ENCODE data around the gene LRRC14B. TPM values are rescaled to one million over a fixed set of nuclear protein-coding genes. Genes with fewer than 3 reads are reported as not detected.

LRRC14B gene
- total RNA-seq, 1 donor from 2014 or later = not detected

DNA sequence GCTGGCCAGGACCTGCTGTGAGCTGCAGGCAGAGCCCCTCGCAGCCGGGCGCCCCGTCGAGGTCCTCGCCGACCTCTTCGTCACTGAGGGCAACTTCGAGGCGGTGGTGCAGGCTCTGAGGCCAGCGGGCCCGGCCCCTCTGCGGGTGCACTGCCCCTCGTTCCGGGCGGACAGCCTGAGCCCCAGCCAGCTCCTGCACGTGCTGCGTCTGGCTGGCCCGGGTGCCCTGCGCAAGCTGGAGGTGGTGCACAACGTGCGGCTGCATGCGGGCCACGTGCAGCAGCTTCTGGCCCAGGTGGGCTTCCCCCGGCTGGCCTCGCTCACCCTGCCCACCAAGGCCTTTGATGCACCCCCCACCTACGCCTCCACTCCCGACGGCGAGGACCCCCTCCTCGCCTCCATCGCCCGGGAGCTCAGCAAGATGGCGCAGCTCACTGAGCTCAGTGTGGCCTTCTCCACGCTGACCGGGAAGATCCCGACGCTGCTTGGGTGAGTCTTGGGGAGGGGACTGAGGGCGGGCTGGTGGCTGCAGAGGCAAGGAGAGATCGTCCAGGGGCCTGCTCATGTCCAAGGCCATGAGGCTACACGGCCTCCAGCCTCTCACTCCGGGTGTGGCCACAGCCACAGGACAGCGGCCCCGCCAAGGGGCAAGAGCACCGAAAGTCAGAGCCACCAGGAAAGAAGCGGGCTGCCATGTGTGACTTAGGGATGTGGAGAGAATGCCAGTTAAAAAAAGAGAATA is 825 bp downstream of the LRRC14B start:
- DNase-seq (ENCODE audit: low read depth) = no peak

DNA sequence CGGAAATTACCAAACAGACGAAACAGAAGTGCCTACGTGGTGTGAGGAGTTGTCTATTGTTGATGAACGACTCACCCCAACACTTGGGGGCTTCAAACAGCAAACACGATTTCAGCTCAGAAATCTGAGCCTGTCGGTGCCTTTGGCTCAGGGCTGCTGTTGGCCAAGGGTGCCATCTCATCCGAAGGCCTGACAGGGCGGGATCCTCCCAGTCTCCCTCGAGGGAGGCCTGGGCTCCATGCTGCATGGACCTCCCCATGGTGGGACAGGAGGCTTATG is 1.3 kb downstream of the LRRC14B start:
- DNase-seq (ENCODE audit: low read depth) = no peak

DNA sequence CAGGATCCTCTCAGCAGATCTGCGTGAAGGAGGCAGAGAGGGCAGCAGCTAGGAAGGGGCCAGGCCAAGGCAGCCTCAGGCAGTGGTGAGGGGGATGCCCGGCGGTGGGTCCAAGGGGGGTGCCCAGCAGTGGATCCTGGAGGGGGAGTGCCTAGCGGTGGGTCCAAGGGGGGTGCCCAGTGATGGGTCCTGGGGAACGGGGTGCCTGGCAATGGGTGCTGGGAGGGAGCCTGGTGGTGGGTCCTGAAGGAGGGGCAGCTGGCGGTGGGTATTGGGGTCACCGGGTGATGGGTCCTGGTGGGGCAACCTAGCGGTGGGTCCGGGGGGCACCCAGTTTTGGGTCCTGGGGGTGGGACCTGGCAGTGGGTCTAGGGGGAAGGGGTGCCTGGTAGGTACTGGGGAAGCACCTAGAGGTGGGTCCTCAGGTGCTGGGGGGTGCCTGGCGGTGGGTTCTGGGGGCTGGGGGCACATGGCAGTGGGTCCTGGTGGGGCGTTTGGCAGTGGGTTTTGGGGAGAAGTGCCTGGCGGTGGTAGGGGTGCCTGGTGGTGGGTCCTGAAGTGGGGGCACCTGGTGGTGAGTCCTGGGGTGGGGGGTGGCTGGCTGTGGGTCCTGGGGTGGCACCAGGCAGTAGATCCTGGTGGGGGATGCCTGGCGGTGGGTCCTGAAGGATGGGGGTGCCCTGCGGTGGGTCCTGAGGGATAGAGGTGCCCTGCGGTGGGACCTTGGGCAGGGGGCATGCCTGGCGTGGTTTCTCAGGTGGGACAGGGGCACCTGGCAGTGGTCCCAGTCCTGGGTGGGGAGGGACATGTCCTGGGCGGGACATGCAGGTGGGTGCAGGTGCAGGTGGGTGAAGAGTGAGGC is 1.9 kb downstream of the LRRC14B start:
- no peak for DNase-seq (ENCODE audit: low read depth)

DNA sequence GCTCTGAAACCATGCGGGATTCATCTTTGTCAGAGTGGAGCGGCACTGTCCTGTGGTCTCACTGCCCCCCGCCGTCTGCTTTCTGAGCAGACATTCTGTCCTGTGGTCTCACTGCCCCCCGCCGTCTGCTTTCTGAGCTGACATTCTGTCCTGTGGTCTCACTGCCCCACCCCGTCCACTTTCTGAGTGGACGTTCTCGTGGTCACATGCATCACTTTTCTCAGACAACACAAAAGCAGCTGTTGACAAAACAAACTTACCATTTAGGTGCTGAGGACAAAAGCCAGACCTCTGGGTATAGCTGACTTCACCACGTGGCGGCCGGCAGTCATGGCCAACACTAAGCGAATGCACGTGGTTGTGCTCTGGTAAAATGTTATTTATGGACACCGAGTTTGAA is 2.8 kb downstream of the LRRC14B start:
- no peak for DNase-seq (ENCODE audit: low read depth)

DNA sequence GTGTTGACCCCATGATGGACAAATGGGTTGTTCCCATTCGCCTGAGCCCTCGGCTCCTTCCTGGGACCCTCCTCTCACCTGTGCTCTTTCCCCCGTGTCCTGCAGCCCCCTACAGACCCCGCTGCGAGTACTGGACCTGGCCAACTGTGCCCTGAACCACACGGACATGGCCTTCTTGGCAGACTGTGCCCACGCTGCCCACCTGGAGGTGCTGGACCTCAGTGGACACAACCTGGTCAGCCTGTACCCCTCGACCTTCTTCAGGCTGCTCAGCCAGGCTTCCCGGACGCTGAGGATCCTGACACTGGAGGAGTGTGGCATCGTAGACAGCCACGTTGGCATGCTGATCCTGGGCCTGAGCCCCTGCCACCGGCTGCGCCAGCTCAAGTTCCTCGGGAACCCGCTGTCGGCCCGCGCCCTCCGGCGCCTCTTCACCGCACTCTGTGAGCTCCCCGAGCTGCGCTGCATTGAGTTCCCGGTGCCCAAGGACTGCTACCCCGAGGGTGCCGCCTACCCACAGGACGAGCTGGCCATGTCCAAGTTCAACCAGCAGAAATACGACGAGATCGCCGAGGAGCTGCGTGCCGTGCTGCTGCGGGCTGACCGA is 3.4 kb downstream of the LRRC14B start:
- no peak for DNase-seq (ENCODE audit: low read depth)

DNA sequence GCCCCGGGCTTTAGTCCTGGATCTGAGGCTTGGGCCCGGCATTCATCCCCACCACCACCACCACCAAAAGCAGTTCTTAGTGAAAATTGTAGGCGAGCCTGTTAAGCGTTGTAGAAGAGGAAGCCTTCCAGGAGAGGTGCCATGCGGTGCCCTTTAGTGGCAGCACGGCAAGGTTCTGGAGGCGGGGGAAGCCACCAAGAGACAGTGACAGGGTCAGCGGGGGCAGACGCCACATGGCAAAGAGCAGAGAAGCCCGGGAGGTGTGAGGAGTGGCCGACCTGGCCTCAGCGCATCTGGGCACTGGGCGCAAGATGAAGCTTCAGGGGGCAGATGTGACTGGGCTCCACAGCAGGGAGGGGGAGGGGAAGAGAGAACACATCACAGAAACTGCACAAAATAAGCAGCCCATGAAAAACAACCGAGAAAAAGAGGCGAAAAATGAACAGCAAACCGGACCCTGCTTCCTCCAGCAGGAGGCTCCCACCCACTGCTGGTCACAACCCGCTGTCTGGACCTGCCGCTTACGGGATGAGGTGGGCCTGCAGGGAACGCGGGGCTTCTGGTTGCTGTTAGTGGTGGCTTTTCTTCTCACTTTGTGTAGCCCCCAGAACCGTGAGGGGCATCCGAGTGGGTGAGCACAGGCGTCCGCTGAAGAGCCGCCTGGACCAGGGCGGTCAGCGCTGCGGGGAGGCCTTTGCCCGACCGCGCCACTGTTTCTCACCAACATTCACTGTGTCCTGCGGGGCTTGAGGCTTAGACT is 4.3 kb downstream of the LRRC14B start:
- DNase-seq (ENCODE audit: low read depth) = no peak

DNA sequence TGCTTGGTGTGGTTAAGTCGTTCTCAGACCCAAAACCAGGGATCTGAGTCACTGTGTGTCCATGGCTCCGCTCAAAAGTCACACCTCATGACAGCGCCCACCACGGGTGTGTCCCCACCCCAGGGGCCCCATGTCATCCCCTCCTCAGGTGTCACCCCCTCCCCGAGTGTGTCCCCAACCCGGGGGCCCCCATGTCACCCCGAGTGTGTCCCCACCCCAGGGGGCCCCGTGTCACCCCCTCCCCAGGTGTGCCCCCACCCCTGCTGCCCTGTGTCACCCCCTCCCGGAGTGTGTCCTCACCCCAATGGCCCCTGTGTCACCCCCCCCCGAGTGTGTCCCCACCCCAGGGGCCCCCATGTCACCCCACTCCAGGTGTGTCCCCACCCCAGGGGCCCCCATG is 5.1 kb downstream of the LRRC14B start:
- no peak for DNase-seq (ENCODE audit: low read depth)

DNA sequence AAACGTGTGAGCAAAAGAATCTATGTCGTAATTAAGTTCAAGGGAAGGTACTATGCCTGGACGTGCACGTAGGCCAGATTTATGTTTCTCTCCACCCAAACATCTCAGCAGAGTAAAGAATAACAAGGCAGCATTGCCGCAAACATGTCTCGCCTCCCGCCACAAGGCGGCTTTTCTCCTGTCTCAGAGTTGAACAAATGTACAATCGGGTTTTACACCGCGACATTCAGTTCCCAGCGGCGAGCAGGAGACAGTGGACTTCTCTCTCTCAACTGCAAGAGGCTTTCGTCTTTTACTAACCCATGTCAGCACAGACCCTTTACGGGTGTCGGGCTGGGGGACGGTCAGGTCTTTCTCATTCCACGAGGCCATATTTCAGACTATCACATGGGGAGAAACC is 5.7 kb downstream of the LRRC14B start:
- peak; percentile 32 for DNase-seq (ENCODE audit: low read depth)

DNA sequence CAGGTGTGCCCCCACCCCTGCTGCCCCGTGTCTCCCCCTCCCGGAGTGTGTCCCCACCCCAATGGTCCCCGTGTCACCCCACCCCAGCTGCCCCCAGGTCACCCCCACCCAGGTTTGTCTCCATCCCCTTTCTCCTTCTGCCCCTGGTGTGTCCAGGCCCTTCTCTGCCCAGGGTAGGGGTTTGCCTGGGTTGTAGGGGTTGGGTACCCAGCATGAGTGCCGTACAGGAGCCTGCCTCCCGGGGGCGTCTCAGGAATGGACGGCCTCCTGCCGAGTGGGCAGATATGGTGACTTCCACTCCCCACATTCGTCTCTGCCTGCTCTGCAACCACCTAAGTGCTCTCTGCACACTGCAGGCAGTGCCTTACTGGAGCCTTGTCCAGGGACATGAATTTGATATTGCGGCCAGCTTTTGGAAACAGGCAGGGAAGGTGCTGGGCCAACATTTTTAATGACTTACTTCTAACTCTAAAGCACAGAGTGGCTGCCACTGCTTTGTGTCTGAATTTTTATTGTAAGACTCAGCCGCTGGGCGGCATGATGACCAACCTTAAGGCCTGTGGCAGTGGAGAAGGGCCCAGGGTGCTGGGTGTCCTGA is 6.7 kb downstream of the LRRC14B start:
- DNase-seq (ENCODE audit: low read depth) = no peak

DNA sequence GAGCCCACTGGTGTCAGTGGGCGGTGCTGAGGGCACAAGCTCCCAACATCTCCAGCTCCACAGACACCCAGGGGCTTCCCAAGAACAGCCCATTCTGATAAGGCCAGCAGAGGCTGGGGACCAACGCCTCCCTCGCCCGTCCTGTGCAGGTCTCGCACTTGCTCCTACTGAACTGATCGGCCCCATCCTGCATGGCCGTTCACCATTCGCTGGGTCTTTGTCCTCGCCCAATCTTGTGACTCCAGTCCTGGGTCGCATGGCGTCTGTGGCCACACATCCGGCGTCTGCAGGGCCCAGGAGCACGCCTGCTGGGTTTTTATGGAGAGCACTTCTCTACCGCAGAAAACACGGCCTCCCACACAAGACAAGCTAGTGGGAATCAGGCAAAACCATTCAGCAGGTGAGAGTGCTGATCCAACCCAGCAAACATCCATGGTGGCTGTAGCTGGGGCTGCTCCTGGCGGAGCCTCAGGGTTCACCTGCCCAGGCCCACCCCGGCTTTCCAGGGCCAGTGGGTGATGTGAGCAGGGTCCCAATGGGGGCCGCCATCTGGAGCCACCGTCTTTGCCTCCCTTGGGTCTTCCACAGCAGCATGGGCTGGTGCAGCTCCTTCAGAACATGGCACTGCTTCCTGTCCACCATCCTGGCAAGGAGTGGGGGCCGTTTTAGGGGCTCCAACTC is 7.4 kb downstream of the LRRC14B start:
- no peak for DNase-seq (ENCODE audit: low read depth)

DNA sequence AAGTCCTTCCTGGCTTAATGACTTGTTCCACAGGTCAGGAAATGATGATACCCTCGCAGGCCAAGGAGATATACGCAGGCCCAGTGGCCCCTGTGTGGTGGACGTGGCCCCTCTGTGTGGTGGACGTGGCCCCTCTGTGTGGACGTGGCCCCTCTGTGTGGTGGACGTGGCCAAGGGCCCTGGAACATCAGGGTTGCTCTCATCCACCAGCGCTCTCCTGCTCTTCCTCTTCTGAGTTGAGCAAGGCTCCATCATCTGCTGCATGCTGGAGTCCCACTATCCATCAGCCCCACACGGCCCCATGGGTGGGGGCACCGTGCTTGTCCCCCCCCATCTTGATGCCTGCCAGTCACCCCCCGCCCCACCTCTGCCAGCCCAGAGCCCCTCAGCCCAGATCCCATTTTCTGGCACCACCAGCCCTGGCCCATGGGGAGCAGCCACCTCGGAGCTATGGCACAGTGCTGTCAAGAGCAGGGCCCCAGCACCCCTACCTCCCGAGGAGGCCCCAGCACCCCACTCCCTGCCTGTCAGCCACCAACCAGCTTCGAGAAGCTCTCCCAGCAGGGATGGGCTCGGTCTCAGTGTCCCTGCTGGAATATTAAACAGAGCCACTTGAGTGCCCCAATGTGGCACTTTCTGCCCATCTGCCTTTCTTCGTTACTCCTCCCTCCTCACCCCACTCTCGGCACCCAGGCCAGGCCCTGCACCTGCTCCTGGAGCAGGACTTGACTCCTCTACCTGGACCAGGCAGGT is 8.1 kb downstream of the LRRC14B start:
- no peak for DNase-seq (ENCODE audit: low read depth)

DNA sequence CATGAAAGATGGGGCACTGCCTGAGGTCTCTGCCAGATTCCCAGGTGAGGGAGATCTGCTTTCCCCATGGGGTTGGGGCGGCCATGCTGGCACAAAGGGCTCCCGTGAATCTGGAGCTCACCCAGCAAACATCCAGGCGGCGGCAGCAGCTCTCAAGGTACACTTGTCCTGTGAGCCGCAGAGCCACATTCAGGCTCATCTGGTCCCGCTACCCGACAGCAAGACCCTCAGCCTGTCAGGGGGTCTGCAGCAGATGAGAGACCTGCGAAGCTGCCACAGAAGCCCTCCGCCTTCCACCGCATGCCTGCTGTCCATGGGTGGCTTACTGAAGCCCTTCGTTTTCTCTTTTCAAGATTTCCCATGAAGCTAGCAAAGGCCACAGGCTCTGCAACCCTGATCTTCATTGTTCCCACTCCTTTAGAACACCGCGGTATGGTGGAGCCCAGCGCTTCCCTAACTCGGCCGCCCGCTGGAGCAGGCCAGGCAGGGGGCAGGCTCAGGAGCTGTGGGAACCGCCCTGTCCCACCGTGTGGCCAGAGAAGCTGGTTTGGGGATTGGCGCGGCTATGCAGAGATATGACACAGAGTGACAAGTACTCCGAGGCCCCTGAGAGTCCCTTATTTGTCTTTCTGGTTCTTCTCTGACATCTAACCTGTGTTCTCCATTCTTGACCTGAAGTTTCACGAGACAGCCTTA is 8.8 kb downstream of the LRRC14B start:
- no peak for DNase-seq (ENCODE audit: low read depth)

DNA sequence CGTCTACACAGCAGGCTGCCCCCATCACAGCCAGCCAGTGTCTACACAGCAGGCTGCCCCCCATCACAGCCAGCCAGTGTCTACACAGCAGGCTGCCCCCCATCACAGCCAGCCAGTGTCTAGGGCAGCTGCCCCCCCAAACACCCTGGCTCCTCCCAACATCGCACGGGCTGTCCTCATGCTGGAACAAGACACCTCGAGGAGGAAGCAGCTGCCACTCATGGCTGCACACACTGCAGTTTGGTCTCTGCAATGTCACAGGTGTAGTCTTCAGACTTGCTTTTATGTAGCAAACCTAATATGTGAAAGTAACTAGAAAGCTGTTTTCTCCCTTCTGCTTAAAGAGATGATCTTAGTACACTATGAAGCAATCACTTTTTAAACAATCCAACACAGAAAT is 9.7 kb downstream of the LRRC14B start:
- DNase-seq (ENCODE audit: low read depth) = no peak

DNA sequence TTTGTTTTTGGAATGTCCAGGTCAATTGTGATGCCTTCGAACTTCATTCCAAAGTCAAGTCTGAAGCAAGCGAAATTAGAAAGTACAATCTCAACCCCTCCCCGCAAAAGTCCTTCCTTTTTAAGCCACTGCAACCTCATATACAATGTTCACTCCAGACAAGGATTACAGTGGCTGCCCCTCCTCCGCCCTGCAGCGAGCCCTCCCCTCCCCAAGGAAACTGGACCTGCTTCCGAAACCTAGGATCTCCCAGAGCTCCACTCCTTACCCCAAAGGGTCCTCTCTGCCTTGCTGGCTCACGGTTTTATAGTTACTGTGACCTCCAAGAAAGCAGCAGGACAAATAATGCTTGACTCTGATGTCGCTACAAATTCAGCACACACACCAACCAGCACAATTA is 10.4 kb downstream of the LRRC14B start:
- DNase-seq (ENCODE audit: low read depth) = no peak

DNA sequence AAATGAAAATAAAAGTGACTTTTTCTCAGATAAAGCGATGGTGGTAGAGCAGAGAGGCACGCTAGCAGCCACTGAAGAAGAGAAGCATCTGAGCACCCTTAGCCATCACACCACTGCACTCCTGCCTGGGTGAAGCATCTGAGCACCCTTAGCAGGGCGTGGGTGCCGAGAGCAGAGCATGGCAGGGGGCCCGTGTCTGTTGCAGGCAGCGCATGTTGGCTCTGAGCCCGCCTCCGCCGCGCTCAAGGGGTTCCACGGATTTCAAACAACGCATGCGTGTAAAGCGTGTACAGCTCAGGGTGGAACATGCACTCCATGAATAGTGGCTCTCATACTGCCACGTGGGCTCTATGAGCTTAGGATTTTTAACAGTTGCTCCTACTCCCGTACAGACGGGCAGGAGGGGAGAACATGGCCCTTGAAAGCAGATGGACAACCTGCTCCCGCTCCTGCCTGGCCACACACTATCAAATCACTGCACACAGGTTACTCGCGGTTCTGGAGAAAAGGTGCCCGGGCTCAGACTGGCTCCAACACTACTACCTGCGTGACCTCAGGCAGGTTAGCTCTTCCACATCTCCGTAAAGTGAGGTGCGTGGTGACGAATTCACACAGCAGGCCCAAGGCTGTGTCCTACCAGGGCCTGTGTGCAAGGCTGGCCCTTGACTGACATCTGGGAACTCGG is 12.1 kb downstream of the LRRC14B start:
- no peak for DNase-seq (ENCODE audit: low read depth)

DNA sequence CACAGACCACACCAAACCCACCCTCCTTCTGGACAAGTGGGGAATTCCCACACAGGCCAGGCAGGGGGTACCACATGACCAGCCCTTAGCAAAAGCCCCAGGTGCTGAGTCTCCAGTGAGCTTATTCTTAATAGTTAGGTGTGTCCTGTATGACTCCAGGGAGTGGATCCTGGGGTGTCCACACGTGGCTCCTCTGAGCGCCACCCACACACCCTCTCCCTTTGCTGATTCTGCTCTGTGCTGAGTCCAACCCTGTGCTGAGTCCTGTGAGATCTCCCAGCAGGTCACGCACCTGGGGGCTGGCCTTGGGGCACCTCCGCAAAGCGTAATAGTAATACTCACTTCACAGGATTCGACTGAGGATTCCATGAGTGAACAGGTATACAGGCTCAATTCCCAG is 12.7 kb downstream of the LRRC14B start:
- DNase-seq (ENCODE audit: low read depth) = no peak

DNA sequence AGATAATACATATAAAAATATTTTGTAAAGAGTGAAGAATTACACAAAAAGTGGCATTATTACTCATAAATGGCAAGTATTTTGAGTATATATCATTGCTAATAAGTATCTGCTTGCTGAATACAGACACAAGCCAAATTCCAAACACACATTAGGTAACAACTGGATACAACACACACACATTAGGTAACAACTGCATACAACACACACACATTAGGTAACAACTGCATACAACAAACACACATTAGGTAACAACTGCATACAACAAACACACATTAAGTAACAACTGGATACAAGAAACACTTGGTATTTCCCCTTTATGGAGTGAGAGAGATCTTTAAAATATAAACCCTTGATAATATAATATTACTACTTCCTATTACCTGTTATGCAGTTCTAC is 13.2 kb downstream of the LRRC14B start:
- DNase-seq (ENCODE audit: low read depth) = no peak

DNA sequence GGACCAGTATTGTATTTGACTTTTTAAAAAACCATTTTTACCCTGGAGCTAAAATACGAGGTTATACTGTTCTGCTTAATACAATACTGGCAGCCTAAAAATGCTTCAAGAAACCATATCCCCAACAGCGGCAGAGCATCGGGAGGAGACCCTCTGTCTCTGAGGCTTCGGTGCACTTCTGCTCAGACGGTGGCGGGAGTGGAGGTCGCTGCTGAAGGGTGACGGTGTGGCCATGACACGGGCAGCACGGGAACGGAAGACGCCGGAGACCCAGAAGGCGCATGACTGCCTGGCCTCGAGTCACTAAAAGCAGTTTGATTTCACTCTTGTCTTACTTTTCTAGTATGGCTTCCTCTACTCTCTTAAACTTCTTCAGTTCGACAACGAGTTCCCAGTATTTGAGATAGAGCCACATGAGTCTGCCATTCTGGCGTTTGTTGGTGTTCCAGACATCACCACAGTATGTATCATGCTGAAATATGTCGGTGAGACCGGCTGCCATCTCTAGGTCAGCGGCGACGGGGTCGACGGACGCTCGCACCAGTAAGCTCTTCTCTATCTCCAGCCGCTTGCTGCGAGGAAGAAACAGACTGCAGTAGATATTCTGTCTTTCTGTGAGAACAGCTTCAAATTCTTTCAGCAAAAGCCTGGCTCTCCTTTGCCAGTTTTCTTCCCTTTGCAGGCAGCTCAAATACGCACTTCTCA is 13.8 kb downstream of the LRRC14B start:
- no peak for DNase-seq (ENCODE audit: low read depth)

DNA sequence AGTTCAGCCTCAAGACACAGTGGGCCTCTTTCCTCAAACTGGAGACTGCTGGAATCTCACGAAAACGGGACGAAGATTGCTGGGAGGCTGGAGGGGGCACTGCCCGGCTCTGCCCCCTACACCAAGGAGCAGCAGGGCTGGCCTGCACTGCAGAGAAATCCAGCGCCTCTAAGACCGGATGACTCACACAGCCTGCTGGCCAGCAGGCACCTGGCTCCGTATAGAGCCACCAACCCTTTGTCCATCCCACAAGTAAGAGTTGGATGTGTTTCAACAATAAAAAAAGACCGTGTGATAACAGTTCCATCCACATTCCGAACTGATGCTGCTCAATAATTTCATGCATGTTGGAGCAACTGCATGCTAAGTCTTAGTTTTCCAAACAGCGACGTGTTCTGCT is 15.1 kb downstream of the LRRC14B start:
- DNase-seq (ENCODE audit: low read depth) = no peak
